SH-SY5Y (cell line): ENCODE data around the gene C1GALT1C1L.

Source experiments
- GATA2 ChIP-seq: IDR thresholded peaks from 2 replicates; pipeline ENCODE4 v1.6.1; 2011; ENCODE audit warnings: mild to moderate bottlenecking, low read depth, low read length
- GATA3 ChIP-seq: IDR thresholded peaks from 2 replicates; pipeline ENCODE4 v1.6.1; 2011; ENCODE audit warnings: low read depth, mild to moderate bottlenecking, low read length, moderate library complexity

Gene C1GALT1C1L

DNA sequence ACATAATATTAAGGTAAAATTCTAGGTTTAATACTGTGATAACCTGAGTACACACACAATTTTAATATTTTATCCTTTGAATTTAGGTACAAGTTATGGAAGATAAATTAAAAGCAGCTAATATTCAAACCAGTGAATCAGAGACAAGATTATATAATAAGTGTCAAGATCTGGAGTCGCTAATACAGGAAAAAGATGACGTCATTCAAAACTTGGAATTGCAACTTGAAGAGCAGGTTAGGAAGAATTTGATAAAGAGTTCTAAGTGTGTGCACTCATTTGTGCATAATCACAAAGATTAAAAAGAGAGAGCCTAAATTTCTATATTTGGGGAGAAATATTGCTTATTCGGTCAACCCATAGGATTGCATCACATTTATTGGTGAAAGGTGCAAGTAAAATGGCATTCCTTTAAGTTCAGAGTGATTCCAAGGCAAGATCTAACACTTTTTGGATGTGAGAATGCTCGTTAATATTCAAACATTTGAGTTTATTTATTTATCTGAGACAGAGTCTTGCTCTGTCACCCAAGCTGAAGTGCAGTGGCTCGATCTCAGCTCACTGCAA, 16.3 kb upstream of the C1GALT1C1L start:
- TF ChIP-seq GATA2 (no peak), GATA3 (no peak)

DNA sequence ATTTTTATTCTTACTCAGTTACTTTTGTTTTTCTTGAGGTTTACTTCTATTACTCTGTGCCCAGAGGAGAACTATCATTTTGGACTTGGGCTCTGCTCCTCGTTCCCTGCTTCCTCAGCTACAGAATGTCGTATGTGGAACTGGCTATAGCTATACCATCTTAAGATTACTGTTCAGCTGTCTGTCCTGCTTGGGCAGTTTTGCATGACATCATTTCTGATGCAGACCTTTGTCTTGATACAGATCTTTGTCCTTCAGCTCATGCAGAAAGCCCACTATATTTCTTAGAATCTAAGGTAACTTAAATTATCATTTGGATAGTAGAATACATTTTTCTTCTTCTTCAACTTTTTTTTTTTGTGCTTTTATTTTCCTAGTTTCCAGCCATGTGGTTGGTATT, 13.8 kb upstream of the C1GALT1C1L start:
- TF ChIP-seq GATA2 (no peak), GATA3 (no peak)

DNA sequence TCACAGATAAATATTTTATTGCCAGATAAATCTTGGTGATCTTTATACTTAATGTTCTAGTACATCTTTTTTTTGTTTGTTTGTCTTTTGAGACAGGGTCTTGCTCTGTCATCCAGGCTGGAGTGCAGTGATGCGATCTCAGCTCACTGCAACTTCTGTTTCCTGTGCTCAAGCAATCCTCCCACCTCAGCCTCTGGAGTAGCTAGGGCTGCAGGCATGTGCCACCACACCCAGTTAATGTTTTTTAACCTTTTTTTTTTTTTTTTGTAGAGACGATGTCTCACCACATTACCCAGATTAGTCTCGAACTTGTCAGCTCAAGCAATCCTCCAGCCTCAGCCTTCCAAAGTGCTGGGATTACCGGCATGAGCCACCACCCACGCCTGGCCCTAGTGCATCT, 9.1 kb upstream of the C1GALT1C1L start:
- TF ChIP-seq GATA3 = no peak
- no peak for TF ChIP-seq GATA2

DNA sequence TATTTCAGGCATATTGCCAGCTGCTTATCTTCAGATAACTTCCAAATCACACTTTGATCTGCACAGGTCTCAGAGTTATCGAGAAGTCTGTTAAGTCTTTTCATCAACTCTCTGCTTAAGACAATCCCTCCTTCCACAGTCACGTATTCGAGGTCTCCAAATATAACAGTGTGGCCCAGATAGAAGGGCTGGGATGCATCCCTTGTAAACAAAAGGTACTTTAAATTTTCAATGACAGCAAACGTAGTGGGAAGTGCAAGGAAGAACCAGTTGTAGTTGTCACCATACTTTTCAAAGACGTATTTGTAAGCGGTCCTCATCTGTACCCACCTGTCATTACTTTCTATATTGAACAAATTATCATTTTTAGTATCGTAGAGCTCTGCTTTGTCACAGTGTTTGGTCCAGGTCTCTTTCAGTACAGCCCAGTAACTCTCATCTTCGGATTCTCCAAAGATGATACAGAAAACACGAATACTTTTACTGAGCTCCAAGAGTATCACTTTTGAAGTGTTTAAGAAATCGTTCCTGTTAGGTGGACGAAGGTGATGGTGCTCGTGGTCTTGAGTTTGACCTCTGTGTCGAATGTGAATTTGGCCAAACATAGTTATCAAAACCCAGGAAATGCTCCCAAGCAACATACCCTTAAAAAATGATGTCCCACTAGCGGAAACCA, 445 bp downstream of the C1GALT1C1L start:
- TF ChIP-seq GATA3 (no peak), GATA2 (no peak)

DNA sequence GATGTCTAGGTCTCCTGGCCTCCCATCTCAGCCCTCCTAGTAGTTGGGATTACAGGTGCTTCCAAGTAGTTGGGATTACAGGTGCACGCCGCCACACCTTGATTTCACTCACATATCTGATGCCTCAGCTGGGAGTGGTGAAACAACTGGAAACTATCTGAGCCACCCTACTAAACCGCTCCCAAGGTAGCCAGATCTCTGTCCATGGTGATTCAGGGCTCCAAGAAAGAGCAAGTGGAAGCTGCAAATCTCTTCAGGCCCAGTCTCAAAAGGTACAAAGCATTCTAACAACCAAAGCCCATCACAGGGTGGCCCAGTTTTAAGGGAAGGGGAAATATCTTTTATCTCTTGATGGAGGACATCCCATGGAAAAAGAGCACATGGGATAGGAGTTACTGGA, 19.0 kb downstream of the C1GALT1C1L start:
- TF ChIP-seq GATA3 (no peak), GATA2 (no peak)

DNA sequence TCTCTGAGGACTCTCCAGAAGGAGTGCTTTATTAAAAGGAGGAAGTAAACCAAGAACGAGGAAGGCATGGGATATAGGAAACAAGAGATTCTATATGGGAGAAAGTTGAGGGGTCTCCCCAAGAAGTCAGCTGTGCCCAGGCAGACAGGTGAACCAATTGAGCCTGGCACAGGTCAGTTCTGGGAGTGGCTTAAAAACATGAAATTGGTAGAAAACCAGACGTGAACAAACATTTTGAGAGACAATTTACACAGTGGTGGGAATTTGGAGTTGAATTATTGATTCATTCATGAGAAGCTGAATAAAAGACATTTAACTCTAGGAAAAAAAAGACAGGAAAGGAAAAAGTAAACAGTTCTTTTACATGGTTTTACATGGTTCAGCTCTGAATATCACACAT, 22.7 kb downstream of the C1GALT1C1L start:
- TF ChIP-seq GATA3 (no peak), GATA2 (no peak)

DNA sequence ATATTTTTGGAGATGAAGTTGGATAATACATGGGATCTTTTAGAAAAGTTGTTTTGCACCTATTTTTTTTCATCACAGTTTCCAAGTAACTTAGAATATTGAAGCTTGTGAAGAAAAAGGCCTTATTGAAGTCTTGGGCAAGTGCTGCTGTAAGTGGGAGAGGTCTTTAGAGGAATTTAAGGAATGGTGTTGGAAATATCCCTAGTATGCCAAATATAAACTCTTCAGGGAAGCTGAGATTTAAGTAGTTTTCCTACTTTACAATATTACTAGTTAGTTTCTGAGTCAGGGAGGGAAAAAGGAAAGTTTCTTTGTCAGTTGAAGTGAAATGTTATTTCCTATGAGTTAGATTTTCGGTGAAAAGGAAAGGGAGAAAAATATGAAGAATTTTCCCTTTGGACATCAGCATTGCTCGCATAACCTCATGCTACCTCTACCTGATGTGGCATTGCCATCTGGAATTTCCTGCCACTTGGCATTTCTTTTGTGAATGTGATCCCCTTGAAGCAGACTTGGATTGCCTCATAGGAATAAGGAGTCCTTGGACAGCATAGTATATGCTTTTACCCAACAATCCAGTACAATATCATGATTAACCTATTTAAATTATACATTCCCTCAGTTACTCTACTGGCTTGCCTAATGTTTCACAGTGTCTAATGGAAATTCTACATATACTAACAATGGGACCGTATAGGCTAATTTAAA, 27.1 kb downstream of the C1GALT1C1L start:
- no peak for TF ChIP-seq GATA3
- no peak for TF ChIP-seq GATA2

DNA sequence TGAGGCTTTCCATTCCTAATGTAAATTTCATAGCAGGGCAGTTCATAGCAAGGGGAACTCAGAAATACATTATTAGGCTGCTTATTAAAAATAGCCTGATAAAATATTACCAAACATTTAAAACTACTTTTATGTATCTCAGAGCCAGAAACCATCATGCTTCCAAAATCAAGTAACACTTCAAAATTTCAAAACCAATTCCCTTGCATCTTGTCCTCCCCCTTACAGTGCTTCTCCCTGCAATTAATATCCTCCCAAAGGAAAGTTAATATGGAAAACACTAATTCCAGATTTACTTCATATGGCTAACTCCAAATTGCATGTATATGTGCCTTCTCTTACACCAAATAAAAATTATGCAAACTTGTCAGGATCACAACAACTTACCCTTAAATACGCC, 32.5 kb downstream of the C1GALT1C1L start:
- TF ChIP-seq GATA3 (no peak), GATA2 (no peak)

DNA sequence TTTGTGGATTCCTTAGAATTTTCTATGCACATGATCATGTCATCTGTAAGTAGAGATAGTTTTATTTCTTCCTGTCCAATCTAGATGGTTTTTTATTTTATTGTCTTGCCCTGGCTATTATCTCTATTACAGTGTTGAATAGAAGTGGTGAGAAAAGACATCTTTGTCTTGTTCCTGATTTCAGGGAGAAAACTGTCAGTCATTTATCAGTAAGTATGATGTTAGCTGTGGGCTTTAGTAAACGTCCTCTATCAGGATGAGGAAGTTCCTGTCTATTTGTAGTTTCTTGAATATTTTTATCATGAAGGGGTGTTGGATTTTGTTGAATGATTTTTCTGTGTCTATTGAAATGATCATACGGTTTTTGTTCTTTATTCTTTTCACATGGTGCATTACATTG, 33.9 kb downstream of the C1GALT1C1L start:
- TF ChIP-seq GATA2 (no peak), GATA3 (no peak)

DNA sequence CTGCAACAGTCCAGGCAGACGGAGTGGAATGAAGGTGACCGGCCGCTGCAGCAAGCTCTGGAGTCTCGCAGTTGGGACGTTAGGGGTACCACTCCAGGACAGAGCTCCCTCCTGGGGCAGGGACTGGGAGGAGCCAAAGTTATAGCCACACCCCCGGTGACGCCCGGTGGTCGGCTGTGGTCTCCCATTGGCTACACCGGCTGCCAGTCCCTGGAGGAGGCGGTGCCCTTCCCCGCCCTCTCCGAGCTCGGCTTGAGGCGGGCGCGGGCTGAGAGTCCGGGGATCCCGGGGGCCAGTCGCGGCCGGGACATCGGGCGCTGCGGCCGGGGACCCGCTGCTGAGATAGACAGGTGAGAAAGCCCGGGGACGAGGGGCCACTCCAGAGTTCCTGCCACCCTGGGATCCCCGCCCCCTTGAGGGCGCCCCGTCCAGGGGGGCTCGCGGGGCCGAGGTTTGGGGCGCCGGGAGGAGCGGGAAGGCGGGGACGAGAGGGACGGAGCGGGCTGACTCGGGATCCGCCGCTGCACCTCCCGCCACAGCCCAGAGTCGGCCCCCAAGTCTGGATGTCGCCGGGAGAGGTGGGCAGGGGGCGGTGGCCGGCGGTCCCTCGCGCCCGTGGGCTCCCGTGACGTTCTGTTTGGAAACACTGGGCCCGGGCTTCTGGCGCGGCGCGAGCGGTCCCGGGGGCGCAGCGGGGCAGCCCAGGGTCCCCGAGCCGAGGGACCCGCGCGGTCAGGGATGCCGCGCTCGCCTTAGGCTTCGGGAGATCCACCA, 39.0 kb downstream of the C1GALT1C1L start, which contains the start of gene PLEKHH2:
PLEKHH2 (plus strand) TSS at position 231 of the 774 bp plus-strand sequence. CDS start 7,414 bp downstream, outside the sequence.
- TF ChIP-seq GATA3 (no peak), GATA2 (no peak)

DNA sequence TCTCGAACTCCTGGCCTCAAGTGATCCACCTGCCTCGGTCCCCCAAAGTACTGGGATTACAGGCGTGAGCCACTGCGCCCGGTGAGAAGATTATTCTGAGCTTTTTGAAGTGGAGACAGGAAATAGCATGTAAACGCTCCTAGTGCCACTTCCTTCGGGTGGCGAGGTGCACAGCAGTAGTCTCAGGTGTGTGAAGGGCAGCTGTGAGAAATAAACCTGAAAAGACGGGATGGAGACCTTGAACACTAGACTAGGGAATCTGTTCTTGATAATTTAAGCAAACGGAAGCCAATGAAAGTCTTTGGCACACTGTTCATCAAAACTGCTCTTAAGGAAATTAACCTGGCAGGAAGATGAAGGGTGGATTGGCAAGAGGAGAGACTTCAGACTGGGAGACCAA, 39.6 kb downstream of the C1GALT1C1L start:
- no peak for TF ChIP-seq GATA2
- TF ChIP-seq GATA3 = no peak

DNA sequence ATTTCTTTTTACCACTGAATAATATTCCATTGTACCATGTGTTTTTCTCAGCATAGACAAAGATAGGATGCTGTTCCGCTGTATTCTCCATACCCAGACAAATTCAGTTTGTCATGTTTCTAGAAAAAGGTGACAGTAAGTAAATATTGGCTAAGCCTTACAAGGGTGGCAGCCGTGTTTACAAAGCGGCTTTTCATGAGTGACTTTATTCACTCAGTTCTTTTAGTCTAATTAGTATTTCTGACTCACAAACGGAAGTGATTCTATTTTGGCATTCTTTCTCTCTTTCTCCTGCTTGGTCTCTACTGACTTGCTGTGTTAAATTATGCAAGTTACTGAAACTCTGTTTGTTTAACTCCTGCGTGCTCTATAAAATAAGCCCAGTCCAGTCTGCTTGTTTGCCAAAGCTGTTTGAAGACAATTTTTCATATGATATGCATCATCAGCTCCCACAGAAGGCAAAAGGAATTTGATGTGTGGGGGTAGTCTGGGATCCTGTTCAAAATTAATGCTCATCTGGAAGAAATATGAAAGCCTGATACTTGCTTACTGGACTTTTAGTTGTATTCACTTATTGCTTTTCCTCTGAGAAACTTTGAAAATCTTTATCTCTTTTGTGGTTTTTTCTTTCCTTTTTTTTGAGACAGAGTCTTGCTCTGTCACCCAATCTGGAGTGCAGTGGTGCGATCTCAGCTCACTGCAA, 41.5 kb downstream of the C1GALT1C1L start:
- no peak for TF ChIP-seq GATA2
- no peak for TF ChIP-seq GATA3

DNA sequence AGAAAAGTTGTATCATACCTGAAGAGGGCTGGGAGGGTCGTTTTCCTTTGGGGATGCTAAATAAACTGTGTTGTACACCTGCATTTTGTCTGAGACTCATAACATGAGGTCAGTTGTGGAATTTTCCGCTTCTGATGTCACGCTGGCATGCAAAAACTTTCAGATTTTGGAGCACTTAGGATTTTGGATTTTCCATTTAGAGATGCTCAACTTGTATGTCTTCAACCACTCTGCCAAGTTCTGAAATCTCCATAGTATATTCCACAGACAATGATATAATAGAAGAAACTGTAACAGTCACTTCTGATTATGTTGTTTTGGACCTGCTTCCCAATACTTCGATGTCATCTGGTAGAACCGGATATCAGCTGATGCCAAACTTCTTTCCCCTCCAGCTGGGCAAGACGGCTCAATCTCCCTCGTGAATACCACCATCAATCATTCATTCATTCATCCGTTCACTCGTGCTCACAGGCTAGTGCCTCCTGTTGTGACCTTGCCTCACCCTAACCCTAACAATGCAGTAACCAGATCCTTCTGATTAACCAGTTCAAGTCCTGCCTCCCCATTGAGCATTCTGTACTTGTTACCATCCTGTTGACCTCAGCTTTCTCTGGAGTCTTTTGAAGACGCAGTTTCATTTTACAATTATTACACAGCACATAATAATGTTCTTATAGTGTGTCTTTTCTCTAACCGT, 44.5 kb downstream of the C1GALT1C1L start:
- TF ChIP-seq GATA3 (no peak), GATA2 (no peak)
